ENCODE measurements around the gene CTDP1.

Gene CTDP1

DNA sequence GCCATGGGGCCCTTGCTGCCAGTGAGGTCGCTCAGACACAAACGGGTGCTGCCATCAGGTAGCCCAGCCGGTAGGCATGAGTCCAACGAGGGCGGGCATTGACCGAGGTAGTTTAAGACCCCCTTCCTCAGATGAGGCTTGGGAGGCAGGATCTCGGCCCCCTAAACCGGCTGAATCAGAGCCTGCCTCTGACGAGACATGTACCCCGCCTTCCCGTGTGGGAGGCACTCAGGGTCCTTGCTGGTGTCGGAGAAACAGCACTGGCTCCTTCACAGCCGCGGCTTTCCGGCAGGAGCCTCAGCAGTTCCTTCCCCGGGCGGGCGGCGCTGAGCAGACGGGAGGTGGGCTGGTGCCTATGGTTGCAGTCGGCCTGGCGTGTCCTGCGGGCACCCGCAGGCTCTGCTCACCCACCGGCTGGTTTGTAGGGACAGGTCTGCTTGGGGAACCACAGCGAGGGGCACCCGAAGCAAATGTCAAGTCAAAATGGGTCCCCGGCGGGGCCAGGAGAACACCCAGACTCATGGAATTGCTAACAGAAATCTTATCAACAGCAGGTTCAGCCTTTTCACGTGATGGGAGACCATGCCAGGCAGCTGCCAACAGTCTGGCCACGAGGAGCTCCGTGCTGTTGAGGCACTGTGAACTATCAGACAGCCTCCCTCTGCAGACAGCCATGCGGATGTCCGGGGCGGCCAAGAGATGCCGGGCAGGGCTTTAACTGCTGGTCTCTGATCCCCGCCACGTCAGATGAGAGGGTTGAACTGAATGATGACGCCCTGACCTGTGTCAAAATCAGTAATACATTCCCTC is 121.0 kb downstream of the CTDP1 start:
- DNase-seq, result no peak

DNA sequence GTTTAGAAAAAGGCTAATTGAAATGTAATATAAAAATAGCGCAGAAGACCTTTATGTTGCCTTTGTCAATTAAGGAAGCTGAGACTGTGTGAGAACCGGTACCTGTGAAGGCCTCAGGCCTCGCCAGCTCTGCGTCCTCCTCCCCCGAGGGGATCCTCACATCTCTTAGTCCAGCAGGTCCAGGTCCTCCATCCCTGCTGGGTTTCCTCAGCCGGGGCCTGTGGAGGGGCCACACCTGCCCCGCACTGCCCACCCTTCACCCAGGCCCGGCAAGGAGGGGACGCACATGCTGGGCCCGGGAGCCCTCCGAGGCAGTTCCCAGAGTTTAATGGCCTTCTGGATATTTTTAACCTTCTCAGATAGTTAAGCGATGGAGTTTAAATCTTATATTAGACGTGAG is 121.6 kb downstream of the CTDP1 start:
- no peak for DNase-seq

DNA sequence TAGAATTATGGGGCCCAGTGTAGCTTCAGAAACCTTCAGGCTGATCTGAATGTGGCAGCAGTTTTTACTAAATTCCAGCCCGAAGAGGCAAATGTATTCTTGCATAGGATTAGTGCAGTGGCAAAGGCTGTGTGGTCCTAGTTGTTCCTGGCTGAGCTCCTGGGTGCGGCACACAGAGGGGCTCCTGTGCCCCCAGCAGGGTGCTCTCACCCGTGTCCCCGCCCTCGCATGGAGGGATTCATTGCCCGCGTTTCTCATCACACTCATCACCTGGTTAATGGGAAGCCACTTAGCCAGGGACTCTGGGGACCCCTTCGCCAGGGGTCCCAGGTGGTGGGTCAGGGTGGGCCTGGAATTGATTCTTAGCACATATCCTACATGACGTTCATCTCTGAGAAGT is 122.0 kb downstream of the CTDP1 start:
- no peak for DNase-seq

DNA sequence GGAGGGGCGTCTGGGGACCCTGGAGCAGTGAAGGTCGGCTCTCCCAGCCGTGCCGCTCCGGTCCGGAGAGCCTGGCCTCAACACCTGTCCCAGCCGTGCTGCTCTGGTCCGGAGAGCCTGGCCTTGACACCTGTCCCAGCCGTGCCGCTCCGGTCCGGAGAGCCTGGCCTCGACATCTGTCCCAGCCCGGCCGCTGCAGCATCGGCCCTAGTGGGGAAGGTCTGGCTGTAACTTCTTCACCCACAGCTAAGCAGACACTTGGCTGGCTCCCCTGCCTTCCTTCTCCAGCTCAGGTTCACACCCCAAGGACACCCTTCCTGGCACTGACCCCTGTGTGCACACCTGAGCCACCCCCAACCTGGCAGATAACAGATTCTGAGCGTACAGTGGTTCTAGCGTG is 122.7 kb downstream of the CTDP1 start:
- DNase-seq, result no peak

DNA sequence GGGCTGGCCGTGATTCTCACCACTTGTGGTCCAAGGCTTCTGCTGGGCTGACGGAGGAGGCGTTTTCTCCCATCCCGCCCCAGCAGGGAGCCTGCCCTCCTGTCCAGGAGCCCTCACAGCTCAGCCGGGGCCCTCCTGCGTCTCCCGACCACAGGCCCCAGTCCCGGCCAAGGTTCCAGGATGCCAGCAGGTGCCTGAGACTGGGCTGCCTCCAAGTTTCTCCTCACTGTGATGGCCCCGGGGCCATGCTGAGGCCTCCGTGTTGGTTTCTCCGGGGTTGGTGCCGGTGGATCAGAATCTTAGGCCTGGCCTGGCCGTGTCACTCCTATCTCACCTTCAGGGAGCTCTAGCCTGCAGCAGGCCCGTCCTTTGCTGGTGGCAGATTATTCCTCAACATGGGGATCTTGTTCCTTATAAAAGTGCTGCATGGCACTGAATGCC is 124.0 kb downstream of the CTDP1 start:
- no peak for DNase-seq
